Parathyroid adenoma (tissue), 2 donors: ENCODE measurements around the gene RAPGEF1.

Source experiments
- H2AFZ ChIP-seq: fragments of 300-600 bp; sonication (generic); one replicate; pipeline ENCODE4 v1.7.0; 2017; ENCODE audit warnings: antibody characterized with exemption, mild to moderate bottlenecking
- H3K27ac ChIP-seq: fragments of 300-600 bp; sonication (generic); one replicate; pipeline ENCODE4 v1.7.0; 2017
- H3K27me3 ChIP-seq: fragments of 300-600 bp; sonication (generic); one replicate; pipeline ENCODE4 v1.7.0; 2017; ENCODE audit warnings: low read length; ENCODE audit not compliant: control insufficient read depth, insufficient read depth
- H3K36me3 ChIP-seq: fragments of 300-600 bp; sonication (generic); one replicate; pipeline ENCODE4 v1.7.0; 2017; ENCODE audit warnings: low read length; ENCODE audit not compliant: control insufficient read depth, insufficient read depth
- H3K4me1 ChIP-seq: fragments of 300-600 bp; sonication (generic); one replicate; pipeline ENCODE4 v1.7.0; 2017; ENCODE audit warnings: control low read depth
- H3K4me2 ChIP-seq: fragments of 300-600 bp; sonication (generic); one replicate; pipeline ENCODE4 v1.7.0; 2017; ENCODE audit warnings: low read length
- H3K4me3 ChIP-seq: fragments of 300-600 bp; sonication (generic); one replicate; pipeline ENCODE4 v1.7.0; 2017; ENCODE audit warnings: low read depth, low read length
- H3K79me2 ChIP-seq: fragments of 300-600 bp; sonication (generic); one replicate; pipeline ENCODE4 v1.7.0; 2017; ENCODE audit warnings: control low read depth
- H3K9ac ChIP-seq: fragments of 300-600 bp; sonication (generic); one replicate; pipeline ENCODE4 v1.7.0; 2017; ENCODE audit warnings: mild to moderate bottlenecking
- H3K9me3 ChIP-seq: fragments of 300-600 bp; sonication (generic); one replicate; pipeline ENCODE4 v1.7.0; 2017; ENCODE audit warnings: low read length; ENCODE audit not compliant: control insufficient read depth
- TF ChIP-seq, protein P1 (sequence below): fragments of 300-600 bp; sonication (generic); IDR thresholded peaks from one replicate; pipeline ENCODE4 v1.7.0; 2017; ENCODE audit warnings: antibody characterized with exemption, mild to moderate bottlenecking
- donor health status: primary hyperparathyroidism.

RAPGEF1 gene

DNA sequence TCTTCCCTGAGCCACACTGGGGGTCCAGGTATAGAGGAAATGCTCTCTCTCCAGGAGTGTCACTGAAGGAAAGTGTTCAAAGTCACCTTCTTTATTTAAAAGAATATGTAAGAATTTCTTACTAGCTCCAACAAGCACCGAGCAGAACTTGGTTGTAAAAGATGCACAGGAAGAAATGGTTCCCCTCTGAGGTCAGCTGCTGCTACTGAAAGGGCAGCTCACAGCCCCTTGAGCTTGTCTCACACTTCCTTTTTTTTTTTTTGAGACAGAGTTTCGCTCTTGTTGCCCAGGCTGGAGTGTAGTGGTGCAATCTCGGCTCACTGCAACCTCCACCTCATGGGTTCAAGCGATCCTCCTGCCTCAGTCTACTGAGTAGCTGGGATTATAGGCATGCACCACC, 117.4 kb downstream of the RAPGEF1 start:
- no peak overlapping the region for H3K27ac ChIP-seq
- H3K4me1 ChIP-seq, result no peaks in the 10 kb centered on the region
- H2AFZ ChIP-seq, result no peak overlapping the region
- H3K4me2 ChIP-seq, result no peak overlapping the region
- H3K9ac ChIP-seq, result no peak overlapping the region
- H3K9me3 ChIP-seq, result no peaks in the 10 kb centered on the region
- H3K4me3 ChIP-seq, result no peak overlapping the region
- no peaks in the 10 kb centered on the region for H3K79me2 ChIP-seq
- TF ChIP-seq, protein P1, sequence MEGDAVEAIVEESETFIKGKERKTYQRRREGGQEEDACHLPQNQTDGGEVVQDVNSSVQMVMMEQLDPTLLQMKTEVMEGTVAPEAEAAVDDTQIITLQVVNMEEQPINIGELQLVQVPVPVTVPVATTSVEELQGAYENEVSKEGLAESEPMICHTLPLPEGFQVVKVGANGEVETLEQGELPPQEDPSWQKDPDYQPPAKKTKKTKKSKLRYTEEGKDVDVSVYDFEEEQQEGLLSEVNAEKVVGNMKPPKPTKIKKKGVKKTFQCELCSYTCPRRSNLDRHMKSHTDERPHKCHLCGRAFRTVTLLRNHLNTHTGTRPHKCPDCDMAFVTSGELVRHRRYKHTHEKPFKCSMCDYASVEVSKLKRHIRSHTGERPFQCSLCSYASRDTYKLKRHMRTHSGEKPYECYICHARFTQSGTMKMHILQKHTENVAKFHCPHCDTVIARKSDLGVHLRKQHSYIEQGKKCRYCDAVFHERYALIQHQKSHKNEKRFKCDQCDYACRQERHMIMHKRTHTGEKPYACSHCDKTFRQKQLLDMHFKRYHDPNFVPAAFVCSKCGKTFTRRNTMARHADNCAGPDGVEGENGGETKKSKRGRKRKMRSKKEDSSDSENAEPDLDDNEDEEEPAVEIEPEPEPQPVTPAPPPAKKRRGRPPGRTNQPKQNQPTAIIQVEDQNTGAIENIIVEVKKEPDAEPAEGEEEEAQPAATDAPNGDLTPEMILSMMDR, result no peak
- H3K36me3 ChIP-seq, result no peaks in the 10 kb centered on the region
- H3K27me3 ChIP-seq, result no peaks in the 10 kb centered on the region

DNA sequence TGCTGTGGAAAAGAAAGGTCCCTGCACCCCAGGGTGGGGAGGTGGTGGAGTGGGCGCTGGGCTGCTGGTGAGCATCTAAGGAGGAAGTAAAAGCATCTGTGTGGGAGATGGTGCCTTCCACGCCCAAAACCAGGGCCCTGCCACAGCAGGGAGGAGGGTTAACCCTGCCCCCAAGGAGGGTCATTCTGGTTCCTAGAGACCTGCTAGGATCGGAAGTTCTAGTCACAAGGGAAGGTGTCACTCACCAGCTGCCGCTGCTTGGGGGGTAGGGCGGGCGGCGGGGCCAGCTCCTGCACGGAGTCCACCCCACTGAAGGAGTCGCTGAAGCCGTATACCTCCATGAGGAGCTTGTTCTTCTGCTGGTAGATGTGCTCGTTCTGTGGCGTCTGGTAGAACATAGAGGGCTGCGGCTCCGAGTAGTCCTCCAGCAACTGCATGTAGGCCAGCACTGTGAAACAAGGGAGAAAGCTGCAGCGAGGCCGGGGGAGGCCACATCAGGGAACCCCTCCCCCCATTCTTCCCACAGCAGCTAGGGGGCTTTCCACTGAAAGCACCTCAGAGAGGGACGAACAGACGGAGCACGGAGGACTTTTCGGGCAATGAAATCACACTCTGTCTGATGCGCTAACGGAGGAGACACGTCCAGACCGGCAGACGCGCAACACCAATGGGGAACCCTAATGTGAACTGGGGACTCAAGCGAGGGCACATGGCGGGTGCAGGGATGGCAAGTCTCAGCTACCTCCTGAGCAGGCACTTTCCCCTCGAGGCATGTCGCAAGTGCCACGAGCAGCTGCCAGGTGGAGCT, 118.1 kb downstream of the RAPGEF1 start:
- Histone ChIP-seq H3K79me2 (no peaks in the 10 kb centered on the region), H3K4me1 (no peaks in the 10 kb centered on the region), H3K4me2 (no peak overlapping the region), H3K9ac (no peak overlapping the region), H3K4me3 (no peak overlapping the region), H2AFZ (no peak overlapping the region), H3K27ac (no peak overlapping the region), H3K36me3 (no peaks in the 10 kb centered on the region), H3K9me3 (no peaks in the 10 kb centered on the region), H3K27me3 (no peaks in the 10 kb centered on the region)
- TF ChIP-seq, protein P1, result no peak

DNA sequence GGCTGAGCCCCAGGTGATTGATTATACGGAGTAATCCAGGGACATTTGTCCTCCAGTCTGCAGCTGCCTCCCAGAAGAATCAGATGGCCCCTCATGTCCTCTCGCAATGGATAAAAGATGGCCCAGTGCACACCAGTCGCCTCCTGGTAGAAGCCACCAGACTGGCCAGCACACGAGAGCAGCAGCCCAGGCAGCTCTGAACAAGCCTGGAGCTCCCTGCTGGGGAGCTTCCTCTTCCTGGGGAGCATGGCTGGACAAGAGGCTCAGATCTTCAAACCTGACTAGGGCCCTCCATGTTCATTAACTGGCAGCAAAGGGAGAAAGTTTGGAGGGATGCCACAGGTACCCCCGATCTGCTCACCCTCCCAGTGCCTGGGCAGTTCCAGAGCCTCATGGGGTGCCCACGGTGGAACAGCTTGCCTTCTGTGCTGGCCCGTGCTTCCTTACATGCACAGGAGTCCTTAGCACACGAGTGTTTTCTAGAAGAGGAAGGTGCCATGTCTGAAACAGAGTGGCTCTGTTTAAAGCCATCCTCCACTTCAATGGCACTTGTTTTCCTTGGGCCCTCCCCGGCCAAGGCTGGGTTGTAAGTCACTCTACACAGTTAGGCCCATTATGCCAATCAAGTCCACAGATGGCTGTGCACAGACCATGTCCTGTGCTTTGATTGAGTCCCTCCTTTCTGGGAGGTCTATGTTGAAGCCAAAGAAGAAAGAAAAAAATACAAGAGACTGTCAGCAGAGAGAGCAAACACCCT, 118.9 kb downstream of the RAPGEF1 start:
- H3K36me3 ChIP-seq, result no peaks in the 10 kb centered on the region

DNA sequence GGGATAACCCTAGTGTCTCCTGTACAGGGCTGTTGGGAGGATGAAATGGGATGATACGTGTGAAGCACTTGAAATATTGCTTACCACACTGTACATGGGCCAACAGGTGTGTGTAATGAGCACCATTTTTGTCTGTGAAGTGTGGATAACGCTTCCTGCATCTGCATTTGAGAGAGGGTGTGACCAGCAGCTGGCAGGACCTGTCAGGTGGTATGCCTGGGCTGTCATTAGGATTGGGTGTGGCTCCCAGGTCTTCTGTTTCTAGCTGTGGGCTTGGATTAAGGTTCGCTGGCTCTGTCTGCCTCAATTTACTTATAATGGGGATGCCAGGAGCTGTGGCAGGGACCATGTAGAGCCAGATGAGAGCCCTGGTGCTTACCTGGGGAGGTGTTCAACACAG, 120.2 kb downstream of the RAPGEF1 start:
- no peaks in the 10 kb centered on the region for H3K9me3 ChIP-seq
- TF ChIP-seq, protein P1, result no peak
- H3K27me3 ChIP-seq, result no peaks in the 10 kb centered on the region
- H3K9ac ChIP-seq, result no peak overlapping the region
- H2AFZ ChIP-seq, result no peak overlapping the region
- H3K27ac ChIP-seq, result no peak overlapping the region
- no peaks in the 10 kb centered on the region for H3K4me1 ChIP-seq
- H3K4me2 ChIP-seq, result no peak overlapping the region
- no peaks in the 10 kb centered on the region for H3K79me2 ChIP-seq
- H3K36me3 ChIP-seq, result no peaks in the 10 kb centered on the region
- H3K4me3 ChIP-seq, result no peak overlapping the region

More for the DNA sequence above, 118.9 kb downstream of the RAPGEF1 start:
- Histone ChIP-seq H2AFZ (no peak overlapping the region), H3K9ac (no peak overlapping the region), H3K27me3 (no peaks in the 10 kb centered on the region), H3K4me2 (no peak overlapping the region), H3K4me1 (no peaks in the 10 kb centered on the region), H3K9me3 (no peaks in the 10 kb centered on the region), H3K27ac (no peak overlapping the region), H3K79me2 (no peaks in the 10 kb centered on the region), H3K4me3 (no peak overlapping the region)
- TF ChIP-seq, protein P1, result no peak
